ENCODE results near the gene RSPO3.
A peak's percentile ranks its signal among the peaks of the same experiment; 100 is the strongest.

The RSPO3 gene

DNA sequence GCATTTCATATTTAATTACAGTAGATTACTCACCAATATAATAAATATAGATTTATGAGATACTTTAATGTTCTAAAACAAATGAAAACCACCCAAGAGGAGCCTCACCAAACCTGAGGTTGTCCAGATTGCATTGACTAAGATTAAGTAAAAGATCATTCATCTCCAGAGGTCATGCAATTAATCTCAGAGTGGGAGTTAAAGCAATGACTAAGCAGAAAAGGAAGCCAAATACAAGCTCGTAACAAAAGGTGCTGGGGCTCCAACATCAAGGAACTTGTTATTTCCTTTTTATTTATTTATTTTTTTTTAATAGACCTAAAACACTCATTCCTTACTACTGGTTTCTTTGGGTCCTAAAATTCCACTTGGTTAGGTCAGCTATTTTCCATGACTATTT is 57.7 kb downstream of the RSPO3 start:
- CTCF ChIA-PET: interaction anchor here (0.7 to 1.3 kb wide), 3 partner anchors 13 to 42 kb away, joined by 3 to 4 read pairs (median 3); no protein-coding TSS in a partner anchor
- no peak overlapping the region for H3K4me3 ChIP-seq (ENCODE audit: low read depth, low read length)
- TF ChIP-seq, protein P1, sequence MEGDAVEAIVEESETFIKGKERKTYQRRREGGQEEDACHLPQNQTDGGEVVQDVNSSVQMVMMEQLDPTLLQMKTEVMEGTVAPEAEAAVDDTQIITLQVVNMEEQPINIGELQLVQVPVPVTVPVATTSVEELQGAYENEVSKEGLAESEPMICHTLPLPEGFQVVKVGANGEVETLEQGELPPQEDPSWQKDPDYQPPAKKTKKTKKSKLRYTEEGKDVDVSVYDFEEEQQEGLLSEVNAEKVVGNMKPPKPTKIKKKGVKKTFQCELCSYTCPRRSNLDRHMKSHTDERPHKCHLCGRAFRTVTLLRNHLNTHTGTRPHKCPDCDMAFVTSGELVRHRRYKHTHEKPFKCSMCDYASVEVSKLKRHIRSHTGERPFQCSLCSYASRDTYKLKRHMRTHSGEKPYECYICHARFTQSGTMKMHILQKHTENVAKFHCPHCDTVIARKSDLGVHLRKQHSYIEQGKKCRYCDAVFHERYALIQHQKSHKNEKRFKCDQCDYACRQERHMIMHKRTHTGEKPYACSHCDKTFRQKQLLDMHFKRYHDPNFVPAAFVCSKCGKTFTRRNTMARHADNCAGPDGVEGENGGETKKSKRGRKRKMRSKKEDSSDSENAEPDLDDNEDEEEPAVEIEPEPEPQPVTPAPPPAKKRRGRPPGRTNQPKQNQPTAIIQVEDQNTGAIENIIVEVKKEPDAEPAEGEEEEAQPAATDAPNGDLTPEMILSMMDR (IDR thresholded peaks at IDR 0.05; ENCODE audit: insufficient read depth, low read length, missing control alignments): no peak
- no peak for DNase-seq (ENCODE audit: low read depth, low spot score)
- POLR2A ChIA-PET: no interaction called here

DNA sequence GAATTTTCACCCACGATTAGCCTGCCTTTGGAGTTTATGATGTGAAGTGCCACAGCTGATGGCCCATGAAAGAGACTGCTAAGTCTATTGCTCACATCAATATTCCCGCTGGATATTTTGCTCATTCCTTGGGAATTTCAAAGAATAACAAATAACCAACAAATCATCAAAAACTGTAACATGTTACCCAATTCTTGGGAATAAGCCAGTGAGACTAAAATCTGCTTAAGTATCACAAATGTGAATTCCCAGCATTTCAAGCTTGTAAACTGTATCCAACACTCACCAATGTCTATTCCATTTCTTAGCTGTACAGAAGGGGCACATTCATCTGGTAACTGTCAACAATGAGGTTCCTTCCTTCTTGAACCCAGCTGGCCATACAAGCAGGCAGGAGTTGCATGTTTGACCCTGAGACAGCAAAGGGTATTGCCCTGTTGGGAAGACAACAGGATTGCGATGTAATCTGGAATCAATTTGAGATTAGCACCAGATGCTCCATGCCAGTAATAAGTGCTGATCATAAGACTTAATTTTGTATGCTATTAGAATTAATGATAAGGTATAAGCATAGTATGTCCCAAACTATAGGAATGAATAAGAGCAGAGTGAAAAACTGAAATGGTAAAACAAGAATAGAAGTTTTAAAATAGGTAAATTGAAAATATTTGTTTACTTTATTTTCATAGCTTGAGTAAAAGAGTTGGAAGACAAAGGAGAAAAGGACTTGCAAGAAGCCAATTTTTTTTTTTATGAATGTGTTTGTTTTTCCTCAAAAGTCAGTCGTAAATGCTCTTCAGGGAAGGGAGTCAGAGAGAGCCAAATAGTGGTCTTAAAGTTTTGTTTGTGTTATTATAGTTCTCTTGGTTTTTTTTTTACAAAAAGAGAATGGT is 58.8 kb downstream of the RSPO3 start:
- TF ChIP-seq, protein P1 (IDR thresholded peaks at IDR 0.05; ENCODE audit: insufficient read depth, low read length, missing control alignments): no peak
- ChIA-PET POLR2A (no interaction called here), CTCF (interaction anchor here (0.7 to 1.3 kb wide), 5 partner anchors 10 to 647 kb away, joined by 3 to 7 read pairs (median 4); no protein-coding TSS in a partner anchor)
- peak; percentile 75 for DNase-seq (ENCODE audit: low read depth, low spot score)
- no peak overlapping the region for H3K4me3 ChIP-seq (ENCODE audit: low read depth, low read length)

DNA sequence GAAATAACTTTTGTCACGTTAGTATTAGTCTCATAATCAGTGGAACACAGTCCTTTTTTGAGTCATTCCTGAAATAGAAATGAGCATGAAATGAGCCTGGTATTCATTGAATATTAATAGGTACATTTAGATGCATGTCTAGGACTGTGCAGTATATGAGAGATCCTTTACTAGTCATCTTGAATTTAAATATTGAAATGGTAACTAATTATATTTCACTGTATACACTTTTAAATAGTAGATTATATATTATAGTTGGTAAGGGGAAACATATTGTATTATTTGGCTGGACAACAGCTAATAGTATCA is 59.4 kb downstream of the RSPO3 start:
- ChIA-PET CTCF (interaction anchor here (1.2 to 2.0 kb wide), 3 partner anchors 11 to 26 kb away, joined by 3 to 6 read pairs (median 4); no protein-coding TSS in a partner anchor), POLR2A (no interaction called here)
- no peak overlapping the region for H3K4me3 ChIP-seq (ENCODE audit: low read depth, low read length)
- no peak for DNase-seq (ENCODE audit: low read depth, low spot score)
- TF ChIP-seq, protein P1 (IDR thresholded peaks at IDR 0.05; ENCODE audit: insufficient read depth, low read length, missing control alignments): no peak

DNA sequence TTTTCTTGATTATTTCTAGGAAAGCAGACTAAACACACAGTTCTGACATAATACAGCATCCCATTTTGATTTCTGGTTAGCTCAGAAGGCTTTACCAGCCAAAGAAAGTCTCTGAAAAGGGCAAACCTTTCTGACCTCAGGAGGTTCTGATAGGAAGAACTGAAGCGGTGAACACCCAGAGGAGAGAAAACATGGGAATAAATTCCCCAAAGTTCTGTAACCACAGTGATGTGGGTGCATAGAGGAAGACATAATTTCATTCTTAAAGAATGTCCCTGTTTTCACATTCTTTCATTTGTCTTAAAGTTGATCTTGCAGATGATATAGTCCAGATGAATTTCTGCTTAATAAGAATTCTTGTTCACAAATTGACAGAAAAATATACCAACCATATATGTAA is 60.3 kb downstream of the RSPO3 start:
- TF ChIP-seq, protein P1 (IDR thresholded peaks at IDR 0.05; ENCODE audit: insufficient read depth, low read length, missing control alignments): no peak
- POLR2A ChIA-PET: no interaction called here
- CTCF ChIA-PET: interaction anchor here (1.2 to 2.0 kb wide), 3 partner anchors 10 to 25 kb away, joined by 3 to 6 read pairs (median 4); no protein-coding TSS in a partner anchor
- no peak overlapping the region for H3K4me3 ChIP-seq (ENCODE audit: low read depth, low read length)
- DNase-seq (ENCODE audit: low read depth, low spot score): peak; percentile 26

DNA sequence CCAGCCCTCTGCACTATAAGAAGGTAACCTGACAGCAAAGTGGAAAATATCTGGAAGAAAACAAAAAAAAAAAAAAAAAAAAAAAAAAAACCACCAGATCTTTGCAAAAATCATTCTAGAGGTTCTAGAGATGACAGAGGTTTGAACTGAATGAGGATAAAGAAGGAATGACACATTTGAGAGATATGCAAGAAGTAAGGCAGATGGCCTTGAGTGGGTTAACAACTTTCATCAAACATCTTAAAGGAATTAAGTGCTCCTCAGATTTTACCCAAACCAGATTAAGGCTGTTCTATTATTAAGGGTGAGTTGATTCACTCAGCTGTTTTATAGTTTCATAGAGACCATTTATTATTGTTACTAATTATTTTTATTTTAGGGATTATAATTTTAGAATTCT is 62.0 kb downstream of the RSPO3 start:
- no peak overlapping the region for H3K4me3 ChIP-seq (ENCODE audit: low read depth, low read length)
- ChIA-PET POLR2A (no interaction called here), CTCF (interaction anchor here (1.5 kb wide), 1 partner anchor 9 kb away, joined by 5 read pairs; no protein-coding TSS in a partner anchor)
- no peak for DNase-seq (ENCODE audit: low read depth, low spot score)
- TF ChIP-seq, protein P1 (IDR thresholded peaks at IDR 0.05; ENCODE audit: insufficient read depth, low read length, missing control alignments): no peak

DNA sequence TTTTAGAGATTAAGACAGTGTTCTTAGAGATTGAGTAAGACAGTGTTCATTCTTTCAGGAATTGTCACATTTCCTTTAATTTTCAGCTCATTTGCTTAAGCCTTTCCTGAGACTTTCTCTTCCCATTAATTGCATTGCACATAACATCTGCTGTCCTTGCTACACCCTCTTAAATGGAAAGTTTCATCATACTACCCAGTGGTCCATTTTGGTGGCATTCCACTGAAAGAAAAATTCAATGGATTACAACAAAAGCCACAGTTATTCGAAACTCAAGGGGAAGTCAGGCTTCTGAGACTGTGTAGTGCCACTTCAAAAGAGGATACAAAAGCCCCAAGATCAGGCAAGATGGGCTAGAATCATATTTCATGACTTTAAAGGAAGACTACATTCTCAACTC is 64.0 kb downstream of the RSPO3 start:
- DNase-seq (ENCODE audit: low read depth, low spot score): peak; percentile 78
- TF ChIP-seq, protein P1 (IDR thresholded peaks at IDR 0.05; ENCODE audit: insufficient read depth, low read length, missing control alignments): no peak
- ChIA-PET POLR2A (no interaction called here), CTCF (interaction anchor here (0.9 to 1.7 kb wide), 2 partner anchors 8 to 83 kb away, joined by 4 to 6 read pairs; no protein-coding TSS in a partner anchor)
- no peak overlapping the region for H3K4me3 ChIP-seq (ENCODE audit: low read depth, low read length)

Data from AG04449 (cell line).